Measurements from ENCODE around the gene NFIA.

The NFIA gene

DNA sequence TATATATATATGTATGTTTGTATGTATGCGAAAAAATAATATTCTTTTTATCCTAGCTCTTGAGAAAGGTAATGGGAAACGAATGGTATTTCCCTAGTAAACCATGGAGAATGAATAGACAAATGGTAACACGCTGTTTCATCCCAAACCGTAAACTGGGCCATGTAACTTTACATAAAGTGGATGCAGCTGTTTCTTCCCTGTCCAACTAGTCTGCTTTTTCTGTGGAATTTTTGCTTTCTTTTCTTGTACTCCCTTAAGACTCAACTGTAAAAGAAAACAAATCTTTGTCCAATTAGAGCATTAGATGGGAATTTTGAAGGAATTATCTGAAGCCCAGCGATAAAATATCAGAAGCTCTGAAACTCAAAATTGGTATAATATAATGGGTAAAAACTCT lies 198.1 kb downstream of the NFIA start:
- no peak for DNase-seq

DNA sequence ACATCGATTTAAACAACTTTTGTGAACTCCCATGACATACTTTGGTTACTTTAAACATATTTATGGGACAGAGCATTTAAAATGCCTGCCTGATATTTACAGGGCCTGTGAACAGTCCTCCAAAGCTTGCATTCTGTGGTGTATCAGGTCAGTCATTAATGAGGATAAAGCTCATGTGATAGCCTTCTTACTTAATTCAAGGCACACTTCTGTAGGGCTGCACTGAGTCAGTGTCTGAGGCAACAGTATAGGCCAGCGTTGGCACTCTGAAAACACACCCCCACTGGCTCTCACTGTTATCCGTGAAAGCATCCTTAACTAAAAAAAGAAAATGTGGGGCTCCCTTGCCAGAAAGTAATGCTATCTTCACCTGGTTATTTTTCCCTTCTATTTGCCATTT lies 200.0 kb downstream of the NFIA start:
- DNase-seq, result no peak

DNA sequence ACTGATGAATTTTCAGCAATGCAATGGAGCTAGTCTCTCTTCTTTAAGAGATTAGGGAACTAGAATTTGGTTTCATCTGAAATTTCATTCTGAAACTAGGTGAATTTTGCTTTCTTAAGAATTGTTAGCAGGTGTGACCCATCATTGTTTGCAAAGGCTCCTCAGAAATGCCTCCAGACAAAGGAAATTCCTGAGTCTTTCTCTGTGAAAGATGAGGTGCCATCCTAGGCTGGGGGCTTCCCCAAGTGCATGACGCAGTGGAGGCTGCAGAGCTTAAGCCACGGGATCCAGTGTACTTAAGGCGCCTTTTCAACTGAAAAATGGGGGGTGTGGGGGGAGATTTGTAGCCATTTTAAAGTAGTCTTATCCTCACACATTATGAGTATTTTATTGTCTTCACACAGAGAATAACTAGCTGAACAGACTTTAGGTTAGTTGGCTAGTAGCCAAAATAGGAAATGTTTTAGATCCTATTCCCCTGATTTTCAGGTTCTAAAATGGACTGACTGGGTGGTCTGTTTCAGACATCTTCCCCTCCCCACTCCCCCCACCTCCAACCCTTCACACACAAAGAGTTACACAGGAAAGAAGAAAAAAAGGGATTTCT lies 202.0 kb downstream of the NFIA start:
- no peak for DNase-seq

DNA sequence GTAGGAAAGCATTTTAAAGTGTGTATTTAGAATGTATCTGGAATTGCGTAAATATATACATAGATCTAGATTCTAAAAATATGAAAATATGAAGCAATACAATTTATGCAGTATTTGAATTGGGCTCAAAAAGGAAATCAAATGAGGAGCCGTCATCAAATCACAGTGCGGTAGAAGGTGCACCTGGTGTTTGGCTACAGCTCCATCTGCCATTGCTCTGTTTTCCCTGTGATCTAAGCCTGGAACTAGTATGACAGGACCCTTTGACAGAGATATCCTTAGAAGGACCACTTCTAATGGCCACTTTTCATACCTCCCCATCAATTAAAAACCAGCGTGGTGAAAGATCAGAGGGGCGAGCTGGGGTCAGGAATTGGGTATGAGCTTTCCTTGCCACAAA lies 202.6 kb downstream of the NFIA start:
- no peak for DNase-seq

DNA sequence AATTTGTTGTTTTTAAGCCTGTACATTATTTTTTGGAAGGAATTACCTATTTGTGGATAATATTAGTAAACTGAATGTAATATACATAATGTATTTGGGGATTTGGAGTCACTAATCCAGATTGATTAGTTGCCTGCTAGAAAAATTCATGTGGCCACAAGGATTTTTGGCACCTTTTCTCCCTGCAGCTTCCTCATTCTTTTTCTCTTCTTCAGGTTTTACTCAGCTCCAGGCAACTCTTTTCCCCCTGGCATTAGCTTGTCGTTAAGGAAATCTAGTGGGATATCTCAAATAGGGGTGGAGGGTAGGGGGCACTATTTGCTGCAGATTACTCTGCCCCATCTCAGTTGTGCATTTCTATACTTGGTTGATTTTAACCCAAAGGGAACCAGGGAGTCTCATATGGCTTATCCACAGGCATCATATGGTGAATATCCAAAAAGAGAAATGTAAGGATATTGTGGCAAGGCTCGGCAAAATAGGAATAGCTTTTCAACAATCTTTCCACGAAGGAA lies 203.1 kb downstream of the NFIA start:
- no peak for DNase-seq

DNA sequence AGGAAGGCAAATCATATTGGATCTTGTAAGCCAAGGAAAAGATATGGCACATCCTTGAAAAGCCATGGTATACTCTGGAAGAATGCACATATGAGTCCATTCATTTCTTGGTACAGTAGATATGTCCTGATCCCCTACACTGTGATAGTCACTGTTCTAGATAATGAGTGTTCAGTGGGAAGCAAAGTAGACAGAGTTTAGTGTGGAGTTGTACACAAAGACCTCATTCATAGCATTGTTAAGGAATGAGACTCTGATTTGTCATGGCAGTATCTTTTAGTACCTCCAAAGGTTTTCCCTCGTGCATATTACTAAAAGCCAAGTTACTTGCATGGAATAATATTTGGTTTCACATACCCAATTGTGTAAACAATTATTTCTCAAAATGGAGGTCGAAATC lies 204.7 kb downstream of the NFIA start:
- no peak for DNase-seq

DNA sequence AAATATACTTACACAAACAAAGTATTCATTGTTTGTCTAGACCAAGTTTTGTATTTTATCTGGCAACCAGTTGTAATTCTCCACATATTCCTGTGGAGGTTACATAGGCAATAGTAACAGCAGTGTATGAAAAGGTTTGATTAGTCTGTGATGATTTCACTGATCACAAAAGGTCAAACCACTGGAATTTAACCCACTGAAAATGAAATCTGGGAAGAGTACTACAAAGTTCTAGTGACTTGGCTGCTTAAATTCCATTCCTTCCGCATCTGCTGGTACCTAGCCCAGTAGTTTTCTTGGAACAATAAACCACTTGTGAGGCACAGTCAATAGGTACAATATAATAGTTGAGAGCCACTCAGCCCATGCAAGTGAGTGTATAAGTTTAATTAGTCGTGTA lies 205.4 kb downstream of the NFIA start:
- DNase-seq, result no peak

DNA sequence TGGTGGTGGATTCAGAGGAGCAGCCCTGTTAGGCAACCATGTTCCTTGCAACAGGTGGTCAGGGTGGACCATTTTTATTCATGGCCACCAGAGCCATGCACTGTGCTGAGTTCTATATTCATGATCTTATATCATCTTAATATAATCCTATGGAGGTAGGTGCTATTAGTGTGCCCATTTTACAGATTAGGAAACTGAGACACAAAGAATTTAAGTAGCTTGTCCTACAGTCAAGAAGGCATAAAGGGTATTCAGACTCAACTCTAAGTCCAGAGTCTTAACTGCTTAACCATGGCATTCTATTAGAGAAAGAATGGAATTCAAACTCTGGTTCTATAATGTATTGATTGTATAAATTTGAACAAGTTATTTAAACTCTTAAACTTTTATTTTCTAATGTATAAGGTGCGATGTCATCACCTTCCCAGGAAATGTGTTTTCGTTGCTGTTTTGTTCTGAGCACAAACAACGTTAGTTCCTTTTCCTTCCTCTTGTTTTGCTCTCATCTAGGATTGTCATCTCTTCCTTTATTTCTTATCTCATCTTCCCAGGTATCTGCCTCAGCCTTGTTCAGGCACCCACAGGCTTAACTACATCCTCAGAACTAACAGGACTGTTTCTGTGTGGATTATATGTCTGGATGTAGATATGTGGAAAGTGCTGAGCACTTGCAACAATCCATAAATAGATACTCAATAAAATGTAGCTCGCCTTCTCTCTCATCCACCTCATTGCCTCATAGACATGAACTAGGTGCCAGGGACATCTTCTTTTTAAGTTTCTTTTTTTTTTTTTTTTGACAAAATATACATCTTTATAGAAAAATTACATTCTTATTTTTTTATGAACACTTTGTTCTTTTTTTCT lies 207.1 kb downstream of the NFIA start:
- DNase-seq, result no peak

DNA sequence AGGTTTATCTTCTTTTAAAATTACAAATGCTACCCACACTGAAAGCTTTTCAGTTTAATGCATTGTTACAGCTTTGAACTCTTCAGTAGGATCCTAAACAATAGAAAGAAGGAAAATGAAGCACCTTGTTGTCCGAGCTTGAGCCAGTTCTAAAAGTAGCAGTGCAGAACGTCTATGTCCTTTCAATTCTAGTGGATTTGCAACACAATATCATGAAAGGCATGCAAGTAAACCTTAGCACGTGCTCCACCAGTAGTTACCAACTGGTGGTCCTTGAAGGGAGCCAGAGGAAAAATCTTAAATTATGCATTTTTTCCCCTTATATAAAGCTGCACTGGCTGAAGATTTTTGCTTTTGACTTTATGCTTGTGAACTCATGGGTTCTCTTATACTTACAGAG lies 208.2 kb downstream of the NFIA start:
- no peak for DNase-seq

DNA sequence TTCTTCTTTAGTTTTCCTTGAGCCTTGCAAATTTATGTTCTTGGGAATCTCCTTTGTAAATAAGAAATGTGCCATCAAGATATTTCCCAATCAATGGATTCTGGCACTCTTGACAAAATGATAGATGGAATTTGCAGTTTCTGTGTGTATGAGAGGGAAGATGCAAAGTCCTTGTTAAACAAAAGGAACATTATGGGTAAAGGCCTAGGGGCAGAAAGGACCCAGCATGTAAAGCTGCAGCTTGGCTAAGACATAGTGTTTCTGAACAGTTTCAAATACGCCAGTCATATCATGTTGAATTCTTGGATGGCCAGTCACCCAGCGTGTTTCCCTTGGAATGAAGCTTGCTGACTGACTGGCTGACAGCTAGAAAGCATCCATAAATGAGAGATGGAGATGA lies 210.8 kb downstream of the NFIA start:
- no peak for DNase-seq

DNA sequence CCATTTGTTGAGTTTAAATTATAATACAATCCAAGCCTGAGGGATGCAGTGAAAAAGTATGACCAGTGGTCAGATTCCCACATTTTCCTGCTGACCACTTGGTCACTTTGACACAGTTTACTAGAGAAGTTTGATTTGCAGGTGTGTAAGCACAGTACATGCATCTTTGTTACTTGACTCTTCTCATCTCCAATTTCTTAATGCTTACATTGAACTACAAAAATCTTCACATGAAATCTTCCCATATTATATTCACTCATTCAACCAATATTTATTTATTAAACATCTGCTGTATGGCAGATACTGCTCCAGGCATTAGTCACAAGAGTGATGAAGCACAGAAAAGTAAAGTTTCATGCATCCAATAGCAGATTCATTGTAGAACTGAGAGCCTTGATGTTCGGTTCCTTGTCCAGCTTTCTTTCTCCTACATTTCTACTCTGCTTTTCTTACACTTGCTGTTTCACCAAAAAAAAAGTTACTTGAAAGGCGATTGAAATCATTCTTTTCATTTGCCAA lies 211.7 kb downstream of the NFIA start:
- no peak for DNase-seq

DNA sequence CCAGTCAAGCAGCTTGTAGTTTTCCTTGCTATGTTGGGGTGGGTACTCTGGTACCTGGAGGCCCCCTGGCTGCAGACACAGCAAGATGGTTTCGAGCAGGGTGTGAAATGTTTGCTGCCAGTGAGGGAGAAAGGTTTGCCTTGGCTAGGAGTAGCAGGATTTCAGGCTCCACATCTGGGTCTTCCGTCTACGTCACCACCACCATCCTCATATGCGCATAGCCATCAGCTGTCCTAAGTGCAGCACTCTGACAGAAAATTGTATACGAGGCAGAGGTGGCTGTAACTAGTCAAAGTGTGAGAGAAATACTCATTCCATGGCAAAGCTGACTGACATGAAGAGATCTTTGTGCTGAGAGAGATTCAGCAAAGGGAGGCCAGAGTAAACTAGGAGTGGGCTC lies 212.6 kb downstream of the NFIA start:
- no peak for DNase-seq

DNA sequence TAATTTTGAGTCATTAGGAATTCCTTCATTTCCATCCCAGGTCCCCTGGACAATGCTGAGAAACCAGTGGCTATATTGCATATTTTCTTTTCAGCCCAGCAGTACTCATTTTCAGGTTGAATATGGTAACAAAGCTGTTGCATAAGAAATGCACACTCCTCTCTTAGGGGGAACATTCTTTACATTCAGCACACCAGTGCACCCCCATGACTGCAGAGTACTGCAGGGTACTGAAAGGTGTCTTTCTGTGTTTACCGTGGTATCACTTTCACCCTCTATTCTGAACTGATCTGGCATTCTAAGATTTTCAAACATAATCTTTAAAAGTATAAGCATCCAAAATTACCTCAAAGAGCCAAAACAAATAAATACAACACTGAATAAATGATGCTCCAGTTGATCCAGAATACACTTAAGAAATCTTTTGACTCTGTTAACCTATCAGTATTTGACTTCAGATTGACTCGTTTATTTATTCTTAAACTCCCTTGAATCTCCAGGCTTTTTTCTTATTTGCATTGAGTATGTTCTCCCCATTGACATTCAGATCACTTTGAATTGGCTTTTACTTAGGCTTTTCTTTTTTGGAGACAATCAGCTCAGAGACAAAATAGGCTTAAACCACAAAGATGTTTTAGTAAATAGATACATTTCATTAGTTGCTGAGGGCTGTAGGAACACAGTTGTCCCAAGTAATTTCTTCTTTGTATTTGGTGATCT lies 213.6 kb downstream of the NFIA start:
- no peak for DNase-seq

DNA sequence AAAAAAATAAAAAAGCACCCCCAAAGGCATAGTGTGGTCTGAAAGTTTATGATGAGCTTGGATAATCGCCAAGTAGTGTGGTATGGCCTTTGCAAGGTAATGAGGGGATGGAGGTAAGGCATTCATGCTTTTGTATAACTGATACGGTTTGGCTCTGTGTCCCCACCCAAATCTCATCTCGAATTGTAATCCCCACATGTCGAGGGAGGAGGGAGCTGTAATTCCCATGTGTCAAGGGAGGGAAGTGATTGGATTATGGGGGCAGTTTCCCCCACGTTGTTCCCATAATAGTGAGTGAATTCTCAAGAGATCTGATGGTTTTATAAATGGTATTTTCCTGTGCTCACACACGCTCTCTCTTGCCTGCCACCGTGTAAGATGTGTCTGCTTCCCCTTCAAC lies 215.5 kb downstream of the NFIA start:
- DNase-seq, result no peak

DNA sequence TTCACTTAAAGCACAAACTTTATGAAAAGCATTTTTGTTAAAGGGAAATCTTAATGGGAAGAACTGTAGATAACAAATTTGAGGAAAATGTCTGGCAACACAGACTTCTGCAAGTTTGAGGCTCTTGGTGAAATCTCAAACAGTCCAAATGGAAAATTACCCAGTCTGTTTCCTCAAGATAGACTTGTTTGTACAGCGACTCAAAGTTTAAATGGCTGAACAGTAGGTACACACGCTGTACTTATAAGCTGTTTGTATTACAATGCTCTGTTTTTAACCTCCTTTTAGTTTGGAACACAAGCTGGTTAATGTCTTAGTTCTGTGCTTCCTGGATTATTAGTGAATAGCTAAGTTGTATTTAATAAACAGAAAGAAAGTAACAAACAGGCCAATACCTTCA lies 217.1 kb downstream of the NFIA start:
- no peak for DNase-seq

DNA sequence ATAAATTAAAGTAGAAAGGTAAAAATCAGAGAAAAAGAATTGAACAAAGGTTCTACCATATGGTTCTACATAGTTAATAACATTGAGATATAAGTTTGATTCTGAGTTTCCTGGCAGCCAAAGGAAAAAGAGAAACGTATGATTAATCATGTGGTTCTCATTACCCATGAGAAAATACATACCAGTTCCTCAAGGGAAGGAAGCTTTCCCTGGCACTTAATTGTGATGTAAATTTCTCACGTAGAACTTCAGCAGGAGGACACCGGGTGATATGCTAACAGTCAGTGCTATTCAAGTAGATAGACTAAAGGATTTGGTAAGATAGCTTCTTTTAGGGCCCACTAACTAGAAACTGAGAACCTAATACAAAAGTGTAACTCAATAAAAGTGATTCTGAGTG lies 218.5 kb downstream of the NFIA start:
- DNase-seq, result no peak

DNA sequence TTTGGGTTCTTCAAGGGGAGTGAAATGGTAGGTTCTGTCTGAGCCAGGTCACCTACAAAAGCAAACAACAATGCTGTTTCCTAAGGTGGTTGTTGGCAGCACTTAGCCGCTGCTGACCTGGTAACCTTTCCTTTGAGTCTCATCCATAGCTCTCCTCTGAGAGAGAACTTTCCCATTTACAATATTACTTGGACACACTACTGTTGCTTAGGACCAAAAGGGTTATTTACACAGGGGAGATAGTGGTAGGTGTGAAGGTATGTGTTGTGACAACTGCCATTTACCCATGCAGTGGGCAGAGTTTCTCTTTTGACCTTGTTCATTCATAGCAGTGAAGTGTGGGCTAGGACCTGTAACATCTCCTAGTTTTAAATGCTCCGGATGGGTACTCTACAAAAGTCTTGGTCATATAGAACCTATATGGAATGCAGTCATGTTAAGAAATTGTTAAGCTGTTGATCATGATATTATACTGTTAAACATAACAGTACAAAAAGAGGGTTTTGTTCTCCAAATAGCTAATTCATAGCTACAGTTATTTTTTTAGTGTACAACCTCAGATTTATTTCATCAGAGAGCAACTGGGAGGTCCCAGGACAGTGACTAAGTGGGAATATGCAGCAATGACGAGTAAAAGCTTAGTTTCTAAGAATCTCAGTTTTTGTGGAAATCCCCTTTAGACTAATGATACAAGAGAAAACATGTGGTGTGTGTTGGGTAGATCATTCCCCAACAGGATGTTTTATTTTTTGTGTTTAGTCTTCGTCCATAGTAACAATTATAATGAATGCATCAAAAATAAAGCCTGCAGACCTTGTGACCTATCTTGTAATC lies 219.7 kb downstream of the NFIA start:
- DNase-seq, result no peak

DNA sequence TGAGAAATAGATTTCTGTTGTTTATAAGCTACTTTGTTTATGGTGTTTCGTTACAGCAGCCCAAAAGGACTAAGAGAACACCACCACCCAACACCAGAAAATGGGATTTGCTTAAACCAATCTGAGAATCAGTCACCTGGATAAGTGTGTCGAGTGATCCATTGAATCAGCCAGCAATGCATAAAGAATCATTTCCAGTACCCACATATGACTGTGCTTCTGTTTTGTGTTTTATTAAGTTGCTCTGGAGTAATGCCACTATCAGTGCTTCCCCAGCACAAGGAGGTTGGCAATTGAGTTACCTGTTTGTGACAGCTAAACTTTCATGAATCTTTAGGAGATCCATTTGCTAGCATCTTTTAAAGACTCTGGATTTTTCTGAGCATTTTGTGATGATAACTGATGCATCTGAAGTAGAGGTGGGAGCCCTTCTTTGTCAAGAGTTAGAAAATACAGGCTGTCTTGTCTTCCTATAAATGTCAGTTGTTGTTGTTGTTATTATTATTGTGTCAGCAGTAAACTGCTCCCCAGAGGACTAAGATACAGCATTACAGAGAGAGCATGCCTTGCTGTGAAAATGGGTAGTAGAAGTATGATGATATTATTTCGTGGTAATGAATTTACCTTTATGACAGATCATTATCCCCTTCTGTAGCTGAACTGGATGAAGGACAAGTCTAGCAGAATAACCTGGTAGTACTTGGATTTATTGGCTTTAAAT lies 225.2 kb downstream of the NFIA start:
- no peak for DNase-seq

DNA sequence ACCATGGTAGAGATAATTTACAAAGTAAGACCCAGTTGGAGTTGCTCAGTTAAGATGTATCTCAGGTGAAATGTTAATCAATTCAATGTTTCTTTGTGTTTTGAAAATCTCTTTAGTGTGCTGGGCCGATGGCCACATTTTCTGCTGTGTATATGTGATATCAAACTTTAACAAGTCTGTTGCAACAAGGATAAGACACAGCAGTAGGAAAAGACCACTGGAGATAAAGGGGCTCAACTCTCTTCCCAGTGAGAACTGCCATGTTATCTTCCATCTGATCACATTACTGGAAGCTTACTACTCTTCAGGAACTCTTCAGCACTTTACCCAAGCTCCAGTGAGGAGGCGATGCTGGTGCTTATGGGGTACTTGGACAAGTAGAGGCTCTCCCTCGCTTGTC lies 227.7 kb downstream of the NFIA start:
- DNase-seq, result no peak

DNA sequence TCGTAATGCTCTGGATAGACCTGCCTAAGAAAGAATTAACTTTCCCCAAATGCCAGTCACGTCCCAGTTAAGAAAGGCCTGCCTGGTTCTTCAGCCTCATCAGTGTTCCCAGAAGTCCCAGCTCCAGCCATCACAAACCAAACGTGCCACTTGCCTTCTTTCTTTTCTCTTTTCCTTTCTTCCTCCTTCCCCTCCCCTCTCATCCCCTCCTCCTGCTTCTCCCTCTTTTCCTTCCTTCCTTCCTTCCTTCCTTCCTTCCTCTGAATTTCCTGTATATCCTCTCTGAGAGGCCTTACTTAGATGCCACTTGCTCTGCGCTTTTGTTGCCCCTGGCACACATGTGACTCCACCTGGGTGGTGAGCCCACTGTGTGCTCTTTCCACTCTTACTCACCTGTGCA lies 228.2 kb downstream of the NFIA start:
- DNase-seq, result no peak

DNA sequence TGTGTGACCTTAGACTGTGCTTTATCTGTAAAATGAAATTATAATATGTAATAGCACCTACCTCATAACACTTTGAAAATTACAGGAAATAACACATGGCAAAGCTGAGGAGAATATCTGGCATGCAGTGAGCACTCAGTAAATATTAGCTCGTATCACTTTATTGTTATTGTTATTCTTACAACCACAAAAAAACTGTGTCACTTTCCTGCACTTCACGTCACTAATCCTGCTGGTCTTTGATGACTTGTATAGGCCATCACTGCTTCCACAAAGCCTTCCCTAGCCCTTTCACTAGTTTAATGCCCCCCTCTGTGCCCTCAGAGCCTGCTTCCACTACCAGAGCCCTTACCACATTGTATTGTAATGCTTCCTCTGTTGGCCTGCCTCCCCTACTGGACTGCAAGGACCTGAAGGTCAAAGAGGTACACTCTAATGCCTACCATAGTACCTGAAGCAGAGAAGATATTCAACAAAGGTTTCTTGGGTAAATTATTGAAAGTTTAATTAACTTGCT lies 231.6 kb downstream of the NFIA start:
- DNase-seq, result no peak

DNA sequence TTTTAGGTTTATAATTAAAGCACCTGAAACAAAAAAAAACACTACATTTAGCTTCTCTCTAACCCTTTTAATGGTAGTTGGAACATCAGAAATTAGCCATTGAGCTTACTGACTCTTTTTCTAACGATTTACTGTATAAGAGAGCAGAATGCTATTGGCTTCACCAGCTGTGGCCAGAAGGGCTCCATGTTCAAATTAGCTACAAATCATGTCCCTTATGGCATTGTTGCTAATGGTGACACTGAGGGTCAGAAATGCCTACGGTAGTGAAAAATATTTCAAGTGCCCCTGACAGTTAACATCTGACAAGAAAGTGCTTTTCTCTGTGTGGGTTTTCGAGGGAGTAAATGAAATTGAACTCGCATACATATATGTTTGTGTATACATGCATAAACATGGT lies 232.7 kb downstream of the NFIA start:
- DNase-seq, result no peak

Data from CD4-positive, alpha-beta T cell treated with Interleukin-10 for 1 hour (primary cell).